Endodermal cell (in vitro differentiated cells): ENCODE data around the gene KAZN. TPM values are rescaled to one million over a fixed set of nuclear protein-coding genes. Genes with fewer than 3 reads are reported as not detected.
A peak's percentile ranks its signal among the peaks of the same experiment; 100 is the strongest.

Source experiments
- DNase-seq: peaks from one replicate; pipeline ENCODE4 v3.0.0-alpha.2; 2017
- H3K27ac ChIP-seq: 2 replicates; pipeline ENCODE4 v1.5.1; 2013; ENCODE audit warnings: mild to moderate bottlenecking, low read depth, low read length, moderate library complexity
- H3K27me3 ChIP-seq: 2 replicates; pipeline ENCODE4 v1.6.1; 2013; ENCODE audit warnings: mild to moderate bottlenecking, low read length, moderate library complexity; ENCODE audit not compliant: insufficient read depth, control insufficient read depth, poor library complexity, severe bottlenecking
- H3K36me3 ChIP-seq: 2 replicates; pipeline ENCODE4 v1.7.0; 2013; ENCODE audit warnings: mild to moderate bottlenecking, low read length, moderate library complexity; ENCODE audit not compliant: control insufficient read depth, insufficient read depth
- H3K4me1 ChIP-seq: one replicate; pipeline ENCODE4 v1.7.0; 2013; ENCODE audit warnings: low read length; ENCODE audit not compliant: control insufficient read depth, insufficient read depth
- H3K4me3 ChIP-seq: 2 replicates; pipeline ENCODE4 v1.5.1; 2013; ENCODE audit warnings: mild to moderate bottlenecking, low read length, moderate library complexity
- H3K9ac ChIP-seq: 2 replicates; pipeline ENCODE4 v1.6.1; 2013; ENCODE audit warnings: mild to moderate bottlenecking, low read length, moderate library complexity; ENCODE audit not compliant: poor library complexity, severe bottlenecking; ENCODE audit errors: extremely low read depth
- H3K9me3 ChIP-seq: 2 replicates; pipeline ENCODE4 v1.6.1; 2013; ENCODE audit warnings: mild to moderate bottlenecking, low read length, moderate library complexity; ENCODE audit not compliant: control insufficient read depth
- H3K27ac Mint-ChIP-seq: 2 replicates; pipeline ENCODE4 v1.8.0; 2020; ENCODE audit warnings: mixed read lengths
- H3K27me3 Mint-ChIP-seq: 2 replicates; pipeline ENCODE4 v1.8.0; 2021; ENCODE audit warnings: mild to moderate bottlenecking, mixed read lengths; ENCODE audit not compliant: insufficient read depth
- H3K36me3 Mint-ChIP-seq: 2 replicates; pipeline ENCODE4 v1.8.0; 2020; ENCODE audit warnings: low read depth, mixed read lengths
- H3K4me1 Mint-ChIP-seq: 2 replicates; pipeline ENCODE4 v1.8.0; 2020; ENCODE audit warnings: mixed read lengths
- H3K4me3 Mint-ChIP-seq: 2 replicates; pipeline ENCODE4 v1.8.0; 2020; ENCODE audit warnings: mild to moderate bottlenecking, moderate library complexity, mixed read lengths
- H3K9me3 Mint-ChIP-seq: 2 replicates; pipeline ENCODE4 v1.8.0; 2020; ENCODE audit warnings: mild to moderate bottlenecking, mixed read lengths
- WGBS, 2 experiments: methylation state at CpG; one replicate each; pipeline versions ENCODE4 v1.1.5 to v1.1.7; 2013; ENCODE audit warnings: missing lambda C conversion rate in 2 of 2, mixed read lengths in 1 of 2; ENCODE audit not compliant: insufficient coverage in 1 of 2, insufficient read length in 1 of 2; 5-methylcytosine and 5-hydroxymethylcytosine counted together
- total RNA-seq, 2 donors: library from RNA; stranded (reverse); fragmentation: NEBNext Ultra II Directional in 1 of 2; extraction: Animal tissue kit (Norgen Biotek cat#: 25700) in 1 of 2; gene quantifications; 2 replicates in 1 of 2; 3 replicates in 1 of 2; pipeline ENCODE4 v1.2.1, GENCODE V29; 2021
- TF ChIP-seq, protein P1 (sequence below): fragments of 200-600 bp; sonication (generic); conservative IDR thresholded peaks from 2 replicates; pipeline ENCODE4 v1.5.0; 2021; ENCODE audit warnings: antibody characterized with exemption, mild to moderate bottlenecking

Gene KAZN
- total RNA-seq, 2 donors from 2014 or later: 12.4 to 13.9 TPM

- H3K4me1 ChIP-seq: no peaks in the 10 kb centered on the region
- no peak overlapping the region for H3K4me3 Mint-ChIP-seq
- H3K9me3 Mint-ChIP-seq: peaks cover 13% of the 10 kb centered on the region
- TF ChIP-seq, protein P1, sequence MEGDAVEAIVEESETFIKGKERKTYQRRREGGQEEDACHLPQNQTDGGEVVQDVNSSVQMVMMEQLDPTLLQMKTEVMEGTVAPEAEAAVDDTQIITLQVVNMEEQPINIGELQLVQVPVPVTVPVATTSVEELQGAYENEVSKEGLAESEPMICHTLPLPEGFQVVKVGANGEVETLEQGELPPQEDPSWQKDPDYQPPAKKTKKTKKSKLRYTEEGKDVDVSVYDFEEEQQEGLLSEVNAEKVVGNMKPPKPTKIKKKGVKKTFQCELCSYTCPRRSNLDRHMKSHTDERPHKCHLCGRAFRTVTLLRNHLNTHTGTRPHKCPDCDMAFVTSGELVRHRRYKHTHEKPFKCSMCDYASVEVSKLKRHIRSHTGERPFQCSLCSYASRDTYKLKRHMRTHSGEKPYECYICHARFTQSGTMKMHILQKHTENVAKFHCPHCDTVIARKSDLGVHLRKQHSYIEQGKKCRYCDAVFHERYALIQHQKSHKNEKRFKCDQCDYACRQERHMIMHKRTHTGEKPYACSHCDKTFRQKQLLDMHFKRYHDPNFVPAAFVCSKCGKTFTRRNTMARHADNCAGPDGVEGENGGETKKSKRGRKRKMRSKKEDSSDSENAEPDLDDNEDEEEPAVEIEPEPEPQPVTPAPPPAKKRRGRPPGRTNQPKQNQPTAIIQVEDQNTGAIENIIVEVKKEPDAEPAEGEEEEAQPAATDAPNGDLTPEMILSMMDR: no peak
- peaks cover 14% of the 10 kb centered on the region for H3K9me3 ChIP-seq
- WGBS, 2 experiments: 91 to 98% methylated on average over 5 of the region's 5 CpGs
- no peaks in the 10 kb centered on the region for H3K36me3 ChIP-seq
- H3K27ac ChIP-seq: no peak overlapping the region
- peaks cover 19% of the 10 kb centered on the region for H3K36me3 Mint-ChIP-seq
- no peaks in the 10 kb centered on the region for H3K27me3 ChIP-seq
- DNase-seq: no peak
- no peak overlapping the region for H3K4me3 ChIP-seq
- H3K4me1 Mint-ChIP-seq: peaks cover 1% of the 10 kb centered on the region
- H3K9ac ChIP-seq: no peak overlapping the region
- H3K27me3 Mint-ChIP-seq: no peaks in the 10 kb centered on the region
- no peak overlapping the region for H3K27ac Mint-ChIP-seq
These were observed 372.3 kb downstream of the KAZN start for GRCh38 chr1:14970799-14971141.

GRCh38 chr1:14971221-14971620 is 372.7 kb downstream of the KAZN start:
- Histone ChIP-seq H3K4me1 (no peaks in the 10 kb centered on the region), H3K27me3 (no peaks in the 10 kb centered on the region), H3K4me3 (no peak overlapping the region), H3K9me3 (peaks cover 14% of the 10 kb centered on the region), H3K9ac (no peak overlapping the region), H3K27ac (no peak overlapping the region), H3K36me3 (no peaks in the 10 kb centered on the region)
- H3K4me3 Mint-ChIP-seq: no peak overlapping the region
- DNase-seq: no peak
- no peaks in the 10 kb centered on the region for H3K27me3 Mint-ChIP-seq
- H3K4me1 Mint-ChIP-seq: peaks cover 1% of the 10 kb centered on the region
- TF ChIP-seq, protein P1: no peak
- 88 to 98% methylated on average over 12 of the region's 12 CpGs for WGBS, 2 experiments
- peaks cover 13% of the 10 kb centered on the region for H3K9me3 Mint-ChIP-seq
- peaks cover 18% of the 10 kb centered on the region for H3K36me3 Mint-ChIP-seq
- no peak overlapping the region for H3K27ac Mint-ChIP-seq

DNA sequence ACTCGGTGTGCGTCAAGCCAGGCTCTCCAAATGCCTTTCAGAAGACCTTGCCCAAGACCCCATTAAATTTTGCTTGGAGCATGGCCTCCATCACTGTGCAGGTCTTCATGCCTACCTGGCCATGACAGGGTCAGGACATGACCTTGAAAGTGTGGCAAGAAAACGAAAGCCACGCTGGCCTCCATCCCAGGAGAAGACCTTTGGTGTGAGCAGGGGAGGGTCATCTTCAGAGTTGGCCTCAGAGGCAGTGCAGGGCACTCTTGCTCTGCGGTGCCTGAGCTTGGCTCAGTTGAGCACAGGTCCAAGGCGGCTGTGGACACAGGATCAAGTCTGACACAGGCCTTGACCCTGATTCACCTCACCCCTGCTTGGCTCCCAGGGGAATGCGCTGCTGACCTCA is 373.6 kb downstream of the KAZN start:
- Mint-ChIP-seq H3K9me3 (peaks cover 12% of the 10 kb centered on the region), H3K4me3 (no peak overlapping the region), H3K36me3 (peaks cover 13% of the 10 kb centered on the region), H3K4me1 (peaks cover 1% of the 10 kb centered on the region), H3K27me3 (no peaks in the 10 kb centered on the region), H3K27ac (no peak overlapping the region)
- 92 to 96% methylated on average over 7 of the region's 7 CpGs for WGBS, 2 experiments
- Histone ChIP-seq H3K9me3 (peaks cover 14% of the 10 kb centered on the region), H3K4me3 (no peak overlapping the region), H3K27me3 (no peaks in the 10 kb centered on the region), H3K9ac (no peak overlapping the region), H3K4me1 (no peaks in the 10 kb centered on the region), H3K27ac (peak overlapping the region; percentile 66), H3K36me3 (no peaks in the 10 kb centered on the region)
- TF ChIP-seq, protein P1: no peak
- DNase-seq: no peak
